AG09309 (cell line): Measurements from ENCODE around the gene GORAB.

Experiments used
- DNase-seq: peaks from one replicate; pipeline ENCODE4 v3.0.0-alpha.2; 2010; ENCODE audit warnings: low read depth
- H3K4me3 ChIP-seq: 2 replicates; pipeline ENCODE4 v1.5.1; 2011; ENCODE audit warnings: mild to moderate bottlenecking, low read depth, low read length, moderate library complexity; ENCODE audit not compliant: control insufficient read depth
- CTCF ChIP-seq: IDR thresholded peaks from 2 replicates; pipeline ENCODE4 v1.5.1; 2011; ENCODE audit warnings: mild to moderate bottlenecking, low read depth, low read length, inconsistent platforms; ENCODE audit not compliant: insufficient read depth, control insufficient read depth; ENCODE audit errors: missing control alignments

Gene GORAB

GRCh38 chr1:170498876-170499275 is 33.1 kb upstream of the GORAB start:
- no peak for TF ChIP-seq CTCF
- no peak overlapping the region for H3K4me3 ChIP-seq
- no peak for DNase-seq

GRCh38 chr1:170503665-170504064 is 28.3 kb upstream of the GORAB start:
- no peak for DNase-seq
- H3K4me3 ChIP-seq: no peak overlapping the region
- no peak for TF ChIP-seq CTCF

- TF ChIP-seq CTCF: no peak
- H3K4me3 ChIP-seq: no peak overlapping the region
- DNase-seq: no peak
Observed at GRCh38 chr1:170510163-170510562, 21.8 kb upstream of the GORAB start.

GRCh38 chr1:170511038-170511437 is 20.9 kb upstream of the GORAB start:
- no peak overlapping the region for H3K4me3 ChIP-seq
- TF ChIP-seq CTCF: no peak
- no peak for DNase-seq

GRCh38 chr1:170513138-170513537 is 18.8 kb upstream of the GORAB start:
- DNase-seq: no peak
- TF ChIP-seq CTCF: no peak
- H3K4me3 ChIP-seq: no peak overlapping the region

GRCh38 chr1:170518185-170518834 is 13.7 kb upstream of the GORAB start:
- no peak for TF ChIP-seq CTCF
- DNase-seq: no peak
- H3K4me3 ChIP-seq: no peak overlapping the region
